ENCODE data around the gene TP53TG3F. TPM values are rescaled to one million over a fixed set of nuclear protein-coding genes. Genes with fewer than 3 reads are reported as not detected.
"Not testable (repeated sequence)": the region's sequence is repeated elsewhere in the genome, so short reads cannot be mapped to it uniquely, and the experiment has no call there.

Gene TP53TG3F, protein sequence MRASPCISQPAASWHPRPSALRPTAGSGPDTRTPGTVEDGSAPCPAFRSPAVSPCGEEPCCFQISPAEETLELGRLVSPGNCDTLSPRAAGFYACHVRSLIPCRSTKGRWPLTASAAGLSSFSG
- total RNA-seq: not detected

DNA sequence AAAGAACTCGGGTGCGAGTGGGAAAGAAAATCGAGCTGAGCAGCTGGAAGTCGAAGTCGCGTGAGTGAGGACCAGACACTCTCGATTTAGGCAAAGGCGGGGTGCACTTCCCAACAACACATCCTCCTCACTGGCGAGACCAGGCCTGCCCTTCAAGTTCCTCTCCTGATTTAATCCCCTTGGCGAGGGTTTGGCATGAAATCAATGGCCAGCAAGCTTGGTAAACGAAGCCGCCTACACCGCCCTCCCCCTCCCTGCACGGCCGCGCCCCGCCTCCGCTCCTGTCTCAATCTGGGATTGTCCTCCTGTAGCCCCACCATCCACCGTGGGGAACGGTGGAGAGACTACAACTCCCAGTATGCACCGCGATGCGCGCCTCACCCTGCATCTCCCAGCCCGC, at the start of gene TP53TG3F:
TSS of gene TP53TG3F (plus strand) at position 301 of the 400 bp plus-strand sequence. CDS start at position 369, 68 bp downstream.
- CTCF ChIA-PET; H3K4me3 Mint-ChIP-seq; H3K9me3 Mint-ChIP-seq; H3K4me1 Mint-ChIP-seq (ENCODE audit: low read depth); intact Hi-C loops (cut with micrococcal nuclease); H3K36me3 Mint-ChIP-seq (ENCODE audit: low read depth); DNase-seq; H3K27ac Mint-ChIP-seq; H3K27me3 Mint-ChIP-seq (ENCODE audit: low read depth): not testable (repeated sequence)

DNA sequence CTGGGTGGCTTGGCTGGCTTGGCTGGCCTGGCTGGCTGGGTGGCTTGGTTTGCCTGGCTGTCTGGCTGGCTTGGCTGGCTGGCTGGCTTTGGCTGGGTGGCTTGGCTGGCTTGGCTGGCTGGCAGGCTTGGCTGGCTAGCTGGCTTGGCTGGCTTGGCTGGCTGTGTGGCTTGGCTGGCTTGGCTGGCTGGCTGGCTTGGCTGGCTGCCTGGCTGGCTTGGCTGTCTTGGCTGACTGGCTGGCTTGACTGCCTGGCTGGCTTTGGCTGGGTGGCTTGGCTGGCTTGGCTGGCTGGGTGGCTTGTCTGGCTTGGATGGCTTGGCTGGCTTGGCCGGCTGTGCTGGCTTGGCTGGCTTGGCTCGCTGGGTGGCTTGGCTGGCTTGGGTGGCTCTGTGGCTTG, 32.2 kb downstream of the TP53TG3F start:
- H3K36me3 Mint-ChIP-seq (ENCODE audit: low read depth); H3K4me3 Mint-ChIP-seq; H3K9me3 Mint-ChIP-seq; CTCF ChIA-PET; H3K27ac Mint-ChIP-seq; intact Hi-C loops (cut with micrococcal nuclease); DNase-seq; H3K27me3 Mint-ChIP-seq (ENCODE audit: low read depth); H3K4me1 Mint-ChIP-seq (ENCODE audit: low read depth): not testable (repeated sequence)

DNA sequence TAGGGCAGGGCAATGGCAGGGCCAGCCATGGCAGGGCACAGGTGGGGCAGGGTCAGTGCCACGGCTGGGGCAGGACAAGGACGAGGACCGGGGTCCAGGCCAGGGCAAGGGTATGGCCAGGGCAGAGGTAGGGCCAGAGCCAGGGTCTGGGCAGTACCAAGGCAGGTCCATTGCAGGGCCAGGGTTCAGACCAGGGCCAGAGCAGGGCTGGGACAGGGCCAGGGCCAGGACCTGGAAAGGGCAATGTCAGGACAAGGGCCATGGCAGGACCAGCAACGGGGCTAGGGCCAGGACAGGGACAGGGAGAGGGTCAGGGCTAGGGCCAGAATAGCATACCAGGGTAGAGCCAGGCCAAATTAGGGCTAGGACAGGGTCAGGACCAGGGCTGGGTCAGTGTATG, 47.8 kb downstream of the TP53TG3F start:
- H3K27me3 Mint-ChIP-seq (ENCODE audit: low read depth); H3K9me3 Mint-ChIP-seq; CTCF ChIA-PET; H3K4me1 Mint-ChIP-seq (ENCODE audit: low read depth); H3K36me3 Mint-ChIP-seq (ENCODE audit: low read depth); intact Hi-C loops (cut with micrococcal nuclease); H3K4me3 Mint-ChIP-seq; H3K27ac Mint-ChIP-seq; DNase-seq: not testable (repeated sequence)

DNA sequence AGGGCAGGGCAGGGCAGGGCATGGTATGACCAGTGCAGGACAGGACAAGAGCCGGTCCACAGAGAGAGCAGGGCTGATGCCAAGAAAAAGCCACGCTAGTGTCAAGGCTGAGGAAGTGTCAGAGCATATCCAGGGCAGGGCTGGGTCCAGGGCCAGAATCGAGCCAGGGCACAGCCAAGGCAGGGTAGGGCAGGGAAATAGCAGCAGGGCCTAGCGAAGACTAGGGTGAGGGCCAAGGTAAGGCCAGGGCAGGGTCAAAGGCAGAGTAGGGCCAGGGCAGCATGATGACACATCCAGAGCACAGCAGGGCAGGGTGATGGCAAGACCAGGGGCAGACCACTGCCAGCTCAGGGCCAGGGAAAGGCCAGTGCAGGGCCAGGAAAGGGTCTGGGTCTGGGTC, 49.7 kb downstream of the TP53TG3F start:
- DNase-seq; H3K27ac Mint-ChIP-seq; H3K36me3 Mint-ChIP-seq (ENCODE audit: low read depth); H3K4me3 Mint-ChIP-seq; intact Hi-C loops (cut with micrococcal nuclease); H3K4me1 Mint-ChIP-seq (ENCODE audit: low read depth); H3K27me3 Mint-ChIP-seq (ENCODE audit: low read depth); H3K9me3 Mint-ChIP-seq; CTCF ChIA-PET: not testable (repeated sequence)

DNA sequence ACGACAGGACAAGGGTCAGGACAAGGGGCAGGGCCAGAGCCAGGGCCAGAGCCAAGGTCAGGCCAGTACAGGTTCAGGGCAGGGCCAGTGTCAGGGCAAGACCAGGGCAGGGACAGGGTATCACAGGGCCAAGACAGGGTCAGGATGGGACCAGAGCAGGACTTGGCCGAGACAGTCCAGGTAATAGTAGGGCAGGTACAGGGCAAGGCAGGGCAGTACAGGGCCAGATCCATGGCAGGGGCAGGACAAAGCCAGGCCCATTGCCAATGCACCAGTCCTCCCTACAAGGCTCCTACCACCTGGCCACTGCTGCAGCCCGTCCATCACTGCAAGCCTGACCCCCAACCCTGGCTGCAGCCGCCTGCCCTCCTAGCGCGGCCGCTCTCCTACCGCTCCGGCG, 50.5 kb downstream of the TP53TG3F start:
- H3K4me3 Mint-ChIP-seq; intact Hi-C loops (cut with micrococcal nuclease); H3K4me1 Mint-ChIP-seq (ENCODE audit: low read depth); DNase-seq; H3K27me3 Mint-ChIP-seq (ENCODE audit: low read depth); CTCF ChIA-PET; H3K9me3 Mint-ChIP-seq; H3K36me3 Mint-ChIP-seq (ENCODE audit: low read depth); H3K27ac Mint-ChIP-seq: not testable (repeated sequence)

Other genes starting within 250 kb of the TP53TG3F start
- not detected for gene TP53TG3E, start 155.3 kb upstream of the TP53TG3F start, total RNA-seq
- not detected for gene TP53TG3B, start 98.8 kb upstream of the TP53TG3F start, total RNA-seq